ENCODE results near the gene KCND3. TPM values are rescaled to one million over a fixed set of nuclear protein-coding genes. Genes with fewer than 3 reads are reported as not detected.

KCND3 gene
- total and polyA plus RNA-seq, 2 donors from 2014 or later = 1.2 to 12.6 TPM

DNA sequence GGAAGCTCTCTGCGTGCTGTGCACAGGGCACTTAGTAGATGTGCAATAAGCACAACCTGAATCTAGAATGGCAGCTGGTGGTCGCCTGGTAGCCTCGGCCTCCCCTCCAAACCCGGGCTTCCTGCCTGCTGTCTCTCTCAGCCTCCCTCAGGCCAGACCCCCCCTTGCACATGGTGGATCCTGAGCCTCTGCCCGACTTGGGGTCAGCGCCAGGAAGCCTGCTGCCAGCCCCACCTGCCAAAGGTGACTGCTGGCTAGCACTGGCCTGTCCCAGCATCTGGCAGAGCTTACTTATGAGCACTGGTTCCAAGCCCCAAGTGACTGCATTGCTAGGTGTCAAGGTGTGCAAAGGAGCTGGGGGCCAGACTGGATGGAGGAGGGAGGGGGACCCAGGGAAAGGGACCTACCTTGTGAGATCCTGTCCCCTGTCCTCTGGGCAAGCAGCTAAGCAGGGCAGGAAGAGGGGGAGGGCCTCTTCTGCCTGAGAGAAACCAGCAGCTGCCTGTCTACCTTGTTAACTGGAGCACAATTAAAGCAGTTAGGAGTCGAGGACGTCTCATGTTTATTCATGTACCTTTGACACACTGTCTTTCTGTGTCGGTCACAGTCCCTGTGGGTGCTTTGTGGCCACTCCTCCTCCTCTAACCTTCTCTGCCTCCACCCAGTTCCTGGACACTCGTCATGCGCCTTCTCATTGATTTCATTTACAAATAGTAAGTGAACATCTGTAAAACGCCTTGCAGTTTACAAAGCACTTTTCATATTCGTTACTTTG lies 132.9 kb downstream of the KCND3 start:
- intact Hi-C loops (cut with DNase I) = no loop called here
- Histone ChIP-seq H3K4me3 (ENCODE audit: low read length in 3 of 3) (no peak overlapping the region), H3K9ac (ENCODE audit: low read length in 3 of 3) (no peak overlapping the region), H3K36me3 (ENCODE audit: control insufficient read depth in 2 of 3, insufficient read depth in 3 of 3, low read length in 3 of 3) (no peaks in the 10 kb centered on the region), H3K27ac (ENCODE audit: low read depth in 2 of 2, low read length in 2 of 2) (no peak overlapping the region), H3K9me3 (ENCODE audit: control insufficient read depth in 2 of 3, insufficient read depth in 1 of 3, low read length in 3 of 3) (no peaks in the 10 kb centered on the region), H3K4me1 (ENCODE audit: control insufficient read depth in 2 of 3, insufficient read depth in 2 of 3, low read depth in 1 of 3, low read length in 3 of 3) (no peaks in the 10 kb centered on the region), H3K27me3 (ENCODE audit: control insufficient read depth, insufficient read depth, low read length) (peaks cover 2% of the 10 kb centered on the region)
- FAIRE-seq (no peak), DNase-seq (no peak)
- TF ChIP-seq, protein P1, sequence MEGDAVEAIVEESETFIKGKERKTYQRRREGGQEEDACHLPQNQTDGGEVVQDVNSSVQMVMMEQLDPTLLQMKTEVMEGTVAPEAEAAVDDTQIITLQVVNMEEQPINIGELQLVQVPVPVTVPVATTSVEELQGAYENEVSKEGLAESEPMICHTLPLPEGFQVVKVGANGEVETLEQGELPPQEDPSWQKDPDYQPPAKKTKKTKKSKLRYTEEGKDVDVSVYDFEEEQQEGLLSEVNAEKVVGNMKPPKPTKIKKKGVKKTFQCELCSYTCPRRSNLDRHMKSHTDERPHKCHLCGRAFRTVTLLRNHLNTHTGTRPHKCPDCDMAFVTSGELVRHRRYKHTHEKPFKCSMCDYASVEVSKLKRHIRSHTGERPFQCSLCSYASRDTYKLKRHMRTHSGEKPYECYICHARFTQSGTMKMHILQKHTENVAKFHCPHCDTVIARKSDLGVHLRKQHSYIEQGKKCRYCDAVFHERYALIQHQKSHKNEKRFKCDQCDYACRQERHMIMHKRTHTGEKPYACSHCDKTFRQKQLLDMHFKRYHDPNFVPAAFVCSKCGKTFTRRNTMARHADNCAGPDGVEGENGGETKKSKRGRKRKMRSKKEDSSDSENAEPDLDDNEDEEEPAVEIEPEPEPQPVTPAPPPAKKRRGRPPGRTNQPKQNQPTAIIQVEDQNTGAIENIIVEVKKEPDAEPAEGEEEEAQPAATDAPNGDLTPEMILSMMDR (IDR thresholded peaks at IDR 0.05; ENCODE audit: borderline replicate concordance, extremely low read depth, insufficient read depth) = no peak

DNA sequence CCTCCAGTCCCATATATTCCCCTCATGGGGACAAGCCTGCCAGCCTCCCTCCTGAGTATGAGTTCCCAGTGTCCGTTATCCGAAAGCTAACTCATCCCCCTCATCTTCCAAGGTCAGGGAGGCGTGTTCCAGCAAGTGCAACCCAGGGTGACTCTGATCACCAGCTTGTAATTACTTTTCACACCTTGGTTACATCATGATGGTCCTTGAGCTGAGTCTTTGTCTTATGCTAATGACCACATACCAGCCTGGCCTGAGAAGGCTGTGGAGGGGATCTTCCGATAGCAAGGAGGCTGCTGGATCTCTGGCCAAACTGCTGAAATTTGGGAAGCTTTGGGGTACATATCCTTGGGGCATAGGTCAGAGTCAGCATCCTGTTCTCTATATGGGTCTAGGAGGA lies 134.2 kb downstream of the KCND3 start:
- no peak overlapping the region for H3K9ac ChIP-seq (ENCODE audit: low read length in 3 of 3)

DNA sequence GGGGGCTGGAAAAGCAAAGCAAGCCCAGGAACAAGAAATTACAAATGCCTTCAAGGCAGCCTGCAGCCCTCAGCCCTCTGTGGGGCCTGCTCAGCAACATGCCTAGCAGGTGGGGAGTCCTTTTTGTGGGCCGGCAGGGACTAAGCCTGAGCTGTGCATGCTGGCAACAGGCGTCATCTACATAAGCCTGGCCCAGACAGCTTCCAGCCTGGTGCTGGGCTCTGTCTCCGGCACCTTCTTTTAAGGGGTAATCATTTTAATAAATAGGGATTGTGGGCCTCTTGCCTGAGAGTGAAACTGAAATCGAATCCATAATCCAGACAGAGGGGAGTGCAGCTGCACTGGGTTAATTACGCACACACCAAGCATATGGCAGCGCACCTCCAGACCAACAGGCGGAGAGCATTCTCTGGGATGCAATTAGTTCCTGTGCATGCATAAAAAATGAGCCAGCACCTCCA lies 137.2 kb downstream of the KCND3 start:
- Histone ChIP-seq H3K4me1 (ENCODE audit: control insufficient read depth in 2 of 3, insufficient read depth in 2 of 3, low read depth in 1 of 3, low read length in 3 of 3) (no peaks in the 10 kb centered on the region), H3K9ac (ENCODE audit: low read length in 3 of 3) (no peak overlapping the region), H3K4me3 (ENCODE audit: low read length in 3 of 3) (no peak overlapping the region), H3K9me3 (ENCODE audit: control insufficient read depth in 2 of 3, insufficient read depth in 1 of 3, low read length in 3 of 3) (no peaks in the 10 kb centered on the region), H3K27ac (ENCODE audit: low read depth in 2 of 2, low read length in 2 of 2) (no peak overlapping the region), H3K27me3 (ENCODE audit: control insufficient read depth, insufficient read depth, low read length) (peaks cover 2% of the 10 kb centered on the region), H3K36me3 (ENCODE audit: control insufficient read depth in 2 of 3, insufficient read depth in 3 of 3, low read length in 3 of 3) (no peaks in the 10 kb centered on the region)
- intact Hi-C loops (cut with DNase I) = no loop called here
- TF ChIP-seq, protein P1 (IDR thresholded peaks at IDR 0.05; ENCODE audit: borderline replicate concordance, extremely low read depth, insufficient read depth) = no peak
- FAIRE-seq (no peak), DNase-seq (no peak)

More for the DNA sequence above, 134.2 kb downstream of the KCND3 start:
- intact Hi-C loops (cut with DNase I) = no loop called here
- no peaks in the 10 kb centered on the region for H3K36me3 ChIP-seq (ENCODE audit: control insufficient read depth in 2 of 3, insufficient read depth in 3 of 3, low read length in 3 of 3)
- H3K9me3 ChIP-seq (ENCODE audit: control insufficient read depth in 2 of 3, insufficient read depth in 1 of 3, low read length in 3 of 3) = no peaks in the 10 kb centered on the region
- FAIRE-seq = no peak
- DNase-seq = no peak
- peaks cover 2% of the 10 kb centered on the region for H3K27me3 ChIP-seq (ENCODE audit: control insufficient read depth, insufficient read depth, low read length)
- H3K4me1 ChIP-seq (ENCODE audit: control insufficient read depth in 2 of 3, insufficient read depth in 2 of 3, low read depth in 1 of 3, low read length in 3 of 3) = no peaks in the 10 kb centered on the region
- TF ChIP-seq, protein P1 (IDR thresholded peaks at IDR 0.05; ENCODE audit: borderline replicate concordance, extremely low read depth, insufficient read depth) = no peak
- no peak overlapping the region for H3K4me3 ChIP-seq (ENCODE audit: low read length in 3 of 3)
- no peak overlapping the region for H3K27ac ChIP-seq (ENCODE audit: low read depth in 2 of 2, low read length in 2 of 2)

All from kidney (tissue), 14 donors.